A549 (cell line): ENCODE results near the gene GREB1. TPM values are rescaled to one million over a fixed set of nuclear protein-coding genes. Genes with fewer than 3 reads are reported as not detected.
A peak's percentile ranks its signal among the peaks of the same experiment; 100 is the strongest.

Experiments
- ATAC-seq, 2 experiments: fragments of 200-7000 bp in 1 of 2; fragments of >200 bp in 1 of 2; cut with Nextera tagmentation in 1 of 2; cut with Tn5 transposase in 1 of 2; 3 replicates each; pipeline versions ENCODE4 v1.8.0 to v1.9.1; 2018 to 2020; ENCODE audit warnings: mild to moderate bottlenecking in 1 of 2, moderate library complexity in 1 of 2
- CTCF ChIA-PET: fragments of 300-600 bp; sonication (Branson Sonifier 250); formaldehyde crosslinking; extraction: SDS; loops from one replicate; lab custom pipeline; 2021; ENCODE audit warnings: antibody characterized with exemption, inconsistent platforms; lab: Yijun Ruan, JAX
- POLR2A ChIA-PET: fragments of 350-600 bp; formaldehyde crosslinking; extraction: SDS; loops from one replicate; lab custom pipeline; 2021; ENCODE audit warnings: antibody characterized with exemption, inconsistent platforms; lab: Yijun Ruan, JAX
- DNase-seq, 2 experiments: peaks; one replicate each; pipeline versions ENCODE4 v3.0.0 to v3.0.0-alpha.2; 2011 to 2016; ENCODE audit warnings: low read depth in 1 of 2, low spot score in 1 of 2
- FAIRE-seq: peaks from 2 replicates; lab custom pipeline; 2011; peaks lifted over from hg19 to GRCh38; lab: Jason Lieb, UNC
- H3K27ac ChIP-seq, 2 experiments: fragments of >200 bp; sonication (Bioruptor Twin); formaldehyde crosslinking; 3 replicates each; pipeline ENCODE4 v1.5.1; 2016 to 2017
- H3K4me1 ChIP-seq: fragments of >200 bp; sonication (Bioruptor Twin); formaldehyde crosslinking; 3 replicates; pipeline ENCODE4 v1.6.1; 2016
- H3K4me2 ChIP-seq: fragments of >200 bp; sonication (Bioruptor Twin); formaldehyde crosslinking; 3 replicates; pipeline ENCODE4 v1.6.1; 2016
- H3K4me3 ChIP-seq: fragments of >200 bp; sonication (Bioruptor Twin); formaldehyde crosslinking; 3 replicates; pipeline ENCODE4 v1.5.1; 2016
- H3K9me3 ChIP-seq: fragments of >200 bp; sonication (Bioruptor Twin); formaldehyde crosslinking; 3 replicates; pipeline ENCODE4 v1.6.1; 2016
- CEBPB ChIP-seq, 2 experiments: fragments of >200 bp in 1 of 2; sonication (Bioruptor Twin) in 1 of 2; formaldehyde crosslinking in 1 of 2; IDR thresholded peaks; 2 replicates each; pipeline ENCODE4 v1.6.1; 2012 to 2016
- E2F6 ChIP-seq: IDR thresholded peaks from 2 replicates; pipeline ENCODE4 v1.6.1; 2012; ENCODE audit warnings: low read depth, borderline replicate concordance
- EHF ChIP-seq: fragments of 250-450 bp; sonication (Bioruptor Pico); IDR thresholded peaks from 2 replicates; pipeline ENCODE4 v1.5.0; 2020; ENCODE audit warnings: mild to moderate bottlenecking
- ELK1 ChIP-seq: fragments of 150-350 bp; IDR thresholded peaks from 2 replicates; pipeline ENCODE4 v1.6.1; 2014; ENCODE audit warnings: low read depth, mild to moderate bottlenecking, low read length
- ESRRA ChIP-seq: fragments of 150-350 bp; IDR thresholded peaks from 2 replicates; pipeline ENCODE4 v1.6.1; 2014; ENCODE audit warnings: mild to moderate bottlenecking, low read length, borderline replicate concordance
- FOSB ChIP-seq: fragments of 250-450 bp; sonication (Bioruptor Pico); IDR thresholded peaks from 2 replicates; pipeline ENCODE4 v1.5.0; 2020; ENCODE audit warnings: mild to moderate bottlenecking, moderate library complexity
- HDAC2 ChIP-seq: fragments of 200-600 bp; sonication (generic); IDR thresholded peaks from 2 replicates; pipeline ENCODE4 v1.6.1; 2016
- HES2 ChIP-seq: fragments of >200 bp; sonication (Bioruptor Twin); formaldehyde crosslinking; IDR thresholded peaks from 2 replicates; pipeline ENCODE4 v1.6.1; 2016
- HOXB13 ChIP-seq: fragments of 250-450 bp; sonication (Bioruptor Pico); IDR thresholded peaks from 2 replicates; pipeline ENCODE4 v1.5.0; 2020; ENCODE audit warnings: low read depth, mild to moderate bottlenecking, moderate library complexity
- HOXB5 ChIP-seq: fragments of 250-450 bp; sonication (Bioruptor Pico); IDR thresholded peaks from 2 replicates; pipeline ENCODE4 v1.5.0; 2020; ENCODE audit warnings: mild to moderate bottlenecking, moderate library complexity
- KDM1A ChIP-seq: fragments of 200-600 bp; sonication (generic); IDR thresholded peaks from 2 replicates; pipeline ENCODE4 v1.6.1; 2016; ENCODE audit warnings: low read depth, mild to moderate bottlenecking
- KDM5A ChIP-seq: fragments of 200-600 bp; sonication (generic); IDR thresholded peaks from 2 replicates; pipeline ENCODE4 v1.6.1; 2016; ENCODE audit warnings: antibody characterized with exemption, mild to moderate bottlenecking
- MAX ChIP-seq: IDR thresholded peaks from 2 replicates; pipeline ENCODE4 v1.6.1; 2012
- MAZ ChIP-seq: fragments of 150-350 bp; IDR thresholded peaks from 2 replicates; pipeline ENCODE4 v1.6.1; 2014; ENCODE audit warnings: antibody characterized with exemption, low read depth, low read length, borderline replicate concordance
- NR3C1 ChIP-seq: fragments of >200 bp; sonication (Bioruptor Twin); formaldehyde crosslinking; IDR thresholded peaks from 3 replicates; pipeline ENCODE4 v1.6.1; 2017
- POLR2AphosphoS2 ChIP-seq: conservative IDR thresholded peaks from 2 replicates; pipeline ENCODE4 v1.6.1; 2012; ENCODE audit warnings: low read length, improper control_type of control experiment, inconsistent platforms
- RAD21 ChIP-seq, 2 experiments: fragments of >200 bp in 1 of 2; sonication (Bioruptor Twin) in 1 of 2; formaldehyde crosslinking in 1 of 2; IDR thresholded peaks in 1 of 2; conservative IDR thresholded peaks in 1 of 2; 2 replicates in 1 of 2; 3 replicates in 1 of 2; pipeline ENCODE4 v1.6.1; 2012 to 2018; ENCODE audit warnings: inconsistent platforms in 1 of 2
- RCOR1 ChIP-seq: fragments of 150-350 bp; IDR thresholded peaks from 2 replicates; pipeline ENCODE4 v1.6.1; 2014; ENCODE audit warnings: antibody characterized with exemption, low read length, low read depth
- TFCP2L1 ChIP-seq: fragments of 250-450 bp; sonication (Bioruptor Pico); IDR thresholded peaks from 2 replicates; pipeline ENCODE4 v1.5.0; 2021; ENCODE audit warnings: mild to moderate bottlenecking
- ZFP36 ChIP-seq: fragments of 450-650 bp; IDR thresholded peaks from 2 replicates; pipeline ENCODE4 v1.6.1; 2014; ENCODE audit warnings: borderline replicate concordance; ENCODE audit not compliant: partially characterized antibody
- WGBS: methylation state at CpG from one replicate; pipeline ENCODE4 v1.1.6; 2017; ENCODE audit errors: missing lambda C conversion rate; 5-methylcytosine and 5-hydroxymethylcytosine counted together
- polyA plus RNA-seq, 4 experiments: library from polyadenylated mRNA; depleted of rRNA in 3 of 4; stranded (reverse); fragments of >200 nt; fragmentation: RNase III in 1 of 4; extraction: RNeasy Plus Mini Kit Qiagen cat#74134 plus additional on column Dnase treatment in 1 of 4; gene quantifications; 2 replicates in 3 of 4; 3 replicates in 1 of 4; pipeline ENCODE4 v1.2.3, GENCODE V29; 2011 to 2017

GREB1 gene
- polyA plus RNA-seq, 2 of the 4 experiments (the other 2 are of a cell fraction): 1.1 to 1.3 TPM

- ATAC-seq (no peak), FAIRE-seq (no peak), DNase-seq (no peak)
- no peak for TF ChIP-seq KDM5A
- TF ChIP-seq ZFP36: peak; percentile 78
- TF ChIP-seq KDM1A: 0 out of 2 replicates have a peak, but pooled peaks have one; percentile 44
- Histone ChIP-seq H3K27ac (no peak overlapping the region), H3K4me1 (no peaks in the 10 kb centered on the region), H3K4me3 (no peak overlapping the region), H3K4me2 (no peak overlapping the region), H3K9me3 (no peaks in the 10 kb centered on the region)
- POLR2A ChIA-PET: no interaction called here
- 55% methylated on average over 11 of the region's 11 CpGs for WGBS
- CTCF ChIA-PET: interaction anchor here (0.9 to 1.7 kb wide), 4 partner anchors 16 to 1464 kb away, joined by 3 to 7 read pairs (median 4); no protein-coding TSS in a partner anchor
These were observed 9.7 kb downstream of the GREB1 start for GRCh38 chr2:11543337-11544216.

GRCh38 chr2:11546072-11546471, 12.2 kb downstream of the GREB1 start:
- no peak for FAIRE-seq

GRCh38 chr2:11547912-11548497, 14.2 kb downstream of the GREB1 start:
- TF ChIP-seq MAX (no peak), HDAC2 (no peak), HOXB5 (CRISPR knock-in tag) (no peak), RAD21 (conservative IDR thresholded peaks at IDR 0.05 in 1 of 2, IDR thresholded peaks at IDR 0.05 in 1 of 2) (no peak), ESRRA (no peak), EHF (no peak), CEBPB (IDR thresholded peaks at IDR 0.05) (no peak), HOXB13 (CRISPR knock-in tag) (no peak)
- Histone ChIP-seq H3K9me3 (no peaks in the 10 kb centered on the region), H3K27ac (no peak overlapping the region), H3K4me1 (no peaks in the 10 kb centered on the region), H3K4me2 (no peak overlapping the region), H3K4me3 (no peak overlapping the region)
- CTCF ChIA-PET: interaction anchor here (1.5 to 4.6 kb wide), 2 partner anchors 17 to 35 kb away, joined by 4 to 24 read pairs; no protein-coding TSS in a partner anchor
- POLR2A ChIA-PET: no interaction called here
- WGBS: 49% methylated on average over 6 of the region's 6 CpGs
- ATAC-seq (no peak), DNase-seq (no peak), FAIRE-seq (no peak)

More at GRCh38 chr2:11546072-11546471, 12.2 kb downstream of the GREB1 start:
- Histone ChIP-seq H3K4me1 (no peaks in the 10 kb centered on the region), H3K9me3 (no peaks in the 10 kb centered on the region), H3K27ac (no peak overlapping the region), H3K4me2 (no peak overlapping the region), H3K4me3 (no peak overlapping the region)
- ChIA-PET CTCF (interaction anchor here (0.9 to 1.9 kb wide), 3 partner anchors 13 to 414 kb away, joined by 3 to 5 read pairs (median 4); a partner anchor contains a TSS), POLR2A (no interaction called here)
- DNase-seq (no peak), ATAC-seq (no peak)
- 74% methylated on average over 6 of the region's 6 CpGs for WGBS
- TF ChIP-seq HES2 (no peak), NR3C1 (no peak), HOXB5 (CRISPR knock-in tag) (no peak), RCOR1 (no peak), HOXB13 (CRISPR knock-in tag) (no peak), TFCP2L1 (CRISPR knock-in tag) (no peak), EHF (no peak), FOSB (CRISPR knock-in tag) (no peak)

GRCh38 chr2:11550302-11550701, 16.5 kb downstream of the GREB1 start:
- H3K27ac ChIP-seq: no peak overlapping the region
- no peaks in the 10 kb centered on the region for H3K9me3 ChIP-seq
- no peak for ATAC-seq
- H3K4me3 ChIP-seq: no peak overlapping the region
- H3K4me1 ChIP-seq: no peaks in the 10 kb centered on the region
- no peak for DNase-seq
- WGBS: 69% methylated on average over 2 of the region's 2 CpGs
- H3K4me2 ChIP-seq: no peak overlapping the region
- TF ChIP-seq MAX: no peak
- TF ChIP-seq ELK1: no peak
- no peak for TF ChIP-seq KDM5A
- TF ChIP-seq E2F6: no peak
- TF ChIP-seq MAZ: no peak
- no peak for TF ChIP-seq POLR2AphosphoS2
- TF ChIP-seq TFCP2L1 (CRISPR knock-in tag): no peak
- ChIA-PET CTCF (interaction anchor here (1.4 to 4.6 kb wide), 2 partner anchors 12 to 33 kb away, joined by 5 to 24 read pairs; no protein-coding TSS in a partner anchor), POLR2A (no interaction called here)
- no peak for FAIRE-seq
